B cell (primary cell): ENCODE results near the gene FMNL2.

Experiments used
- CTCF ChIP-seq: fragments of 200-600 bp; IDR thresholded peaks from one replicate; pipeline ENCODE4 v1.8.0; 2022; ENCODE audit warnings: antibody characterized with exemption, mild to moderate bottlenecking
- EZH2 ChIP-seq: IDR thresholded peaks from 2 replicates; pipeline ENCODE4 v1.6.1; 2012; ENCODE audit warnings: borderline replicate concordance, low read depth, mild to moderate bottlenecking, moderate library complexity, low read length; ENCODE audit not compliant: insufficient read depth, poor library complexity, severe bottlenecking

GRCh38 chr2:152473151-152473857 lies 138.3 kb downstream of the FMNL2 start:
- no peak for TF ChIP-seq CTCF
- TF ChIP-seq EZH2, result no peak
